Measurements from ENCODE around the gene ASCC3.
"Not testable (repeated sequence)": the region's sequence is repeated elsewhere in the genome, so short reads cannot be mapped to it uniquely, and the experiment has no call there.

Gene ASCC3

GRCh38 chr6:100785982-100786381, 95.1 kb downstream of the ASCC3 start:
- TF ChIP-seq CTCF (IDR thresholded peaks at IDR 0.05) = no peak
- no peak overlapping the region for H3K27ac ChIP-seq

GRCh38 chr6:100780648-100781047, 100.5 kb downstream of the ASCC3 start:
- no peak overlapping the region for H3K27ac ChIP-seq
- TF ChIP-seq ZFX (IDR thresholded peaks at IDR 0.05; ENCODE audit: borderline replicate concordance) (no peak), CTCF (IDR thresholded peaks at IDR 0.05) (no peak)

DNA sequence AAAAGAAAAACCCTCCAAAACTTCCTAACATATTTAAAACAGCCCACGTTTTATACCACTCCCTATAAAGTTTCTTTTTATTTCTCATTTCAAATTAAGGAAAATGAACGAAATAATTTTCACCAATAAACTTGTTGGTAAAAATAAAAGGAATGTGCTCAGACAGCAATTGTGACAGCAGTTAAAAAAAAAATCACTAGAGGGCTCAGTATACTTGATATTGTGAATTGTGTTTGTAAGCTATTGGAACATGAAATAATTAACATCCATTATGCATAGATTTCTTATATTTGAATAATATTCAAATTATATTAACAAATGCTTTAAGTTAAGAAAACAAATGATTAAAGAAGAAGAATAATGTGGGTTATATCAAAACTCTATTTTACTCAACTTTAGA, 105.5 kb downstream of the ASCC3 start:
- TF ChIP-seq CTCF (IDR thresholded peaks at IDR 0.05) = peak; percentile 36; the same call in 1 of the 2 replicates
- no peak for TF ChIP-seq ZFX (IDR thresholded peaks at IDR 0.05; ENCODE audit: borderline replicate concordance)
- H3K27ac ChIP-seq = no peak overlapping the region

- TF ChIP-seq CTCF (IDR thresholded peaks at IDR 0.05) (no peak), ZFX (IDR thresholded peaks at IDR 0.05; ENCODE audit: borderline replicate concordance) (no peak)
- no peak overlapping the region for H3K27ac ChIP-seq
Measured at GRCh38 chr6:100774681-100775080, 106.4 kb downstream of the ASCC3 start.

DNA sequence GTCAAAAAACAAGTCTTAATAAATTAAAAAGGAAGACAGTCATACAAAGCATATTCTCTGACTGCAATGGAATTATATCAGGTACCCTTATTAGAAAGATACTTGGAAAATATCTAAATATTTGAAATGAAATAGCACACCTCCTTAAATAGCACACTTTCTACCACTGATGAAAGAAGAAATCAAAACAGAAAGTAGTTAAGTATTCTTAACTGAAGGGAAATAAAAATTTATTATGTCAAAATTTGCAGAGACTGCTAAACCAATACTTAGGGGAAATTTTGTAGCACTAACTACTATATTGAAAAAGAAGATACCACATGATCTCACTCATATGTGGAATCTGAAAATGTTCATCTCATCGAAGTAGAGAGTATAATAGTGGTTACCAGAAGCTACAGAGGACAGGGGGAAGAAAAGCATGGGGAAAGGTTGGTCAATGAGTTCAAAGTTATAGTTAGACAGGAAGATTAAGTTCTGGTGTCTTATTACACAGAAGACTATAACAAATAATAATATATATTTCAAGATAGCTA, 112.2 kb downstream of the ASCC3 start:
- H3K27ac ChIP-seq = no peak overlapping the region
- TF ChIP-seq ZFX (IDR thresholded peaks at IDR 0.05; ENCODE audit: borderline replicate concordance) = no peak
- TF ChIP-seq CTCF (IDR thresholded peaks at IDR 0.05) = no peak

- H3K27ac ChIP-seq = no peak overlapping the region
- TF ChIP-seq CTCF (IDR thresholded peaks at IDR 0.05) (no peak), ZFX (IDR thresholded peaks at IDR 0.05; ENCODE audit: borderline replicate concordance) (no peak)
Measured at GRCh38 chr6:100763617-100764241, 117.4 kb downstream of the ASCC3 start.

DNA sequence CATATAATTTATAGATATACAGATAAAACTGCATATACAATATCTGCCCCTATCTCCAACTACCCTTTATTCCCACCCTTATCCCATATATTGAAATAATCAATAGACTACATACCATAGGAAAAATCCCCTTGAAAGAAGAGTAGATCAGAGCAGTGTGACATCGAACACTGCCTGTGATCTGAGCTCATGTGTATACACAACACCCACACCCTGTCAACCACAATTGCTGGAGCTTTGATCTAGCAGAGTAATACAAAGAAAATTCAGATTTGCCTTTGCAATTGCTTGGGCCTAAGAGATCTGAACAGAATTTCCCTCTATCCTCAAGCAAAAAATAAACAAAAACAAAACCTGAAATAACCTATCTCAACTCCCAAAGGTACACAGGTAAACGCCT, 119.3 kb downstream of the ASCC3 start:
- TF ChIP-seq ZFX (IDR thresholded peaks at IDR 0.05; ENCODE audit: borderline replicate concordance) (no peak), CTCF (IDR thresholded peaks at IDR 0.05) (no peak)
- H3K27ac ChIP-seq = no peak overlapping the region

GRCh38 chr6:100758386-100758785, 122.7 kb downstream of the ASCC3 start:
- H3K27ac ChIP-seq = not testable (repeated sequence)

Data from 22Rv1 (cell line).